B cell (primary cell): ENCODE measurements around the gene CPEB2. TPM values are rescaled to one million over a fixed set of nuclear protein-coding genes. Genes with fewer than 3 reads are reported as not detected.

Experiments used
- ATAC-seq: fragments of 200-7000 bp; cut with Tn5 transposase; one replicate; pipeline ENCODE4 v1.10.0; 2021; ENCODE audit warnings: low read depth, mild to moderate bottlenecking, moderate number of reproducible peaks, moderate library complexity
- CTCF ChIA-PET: fragments of 350-600 bp; sonication (Branson Sonifier 250); formaldehyde crosslinking; loops from one replicate; lab custom pipeline; 2021; ENCODE audit warnings: antibody characterized with exemption, inconsistent platforms; lab: Charles Lee
- POLR2A ChIA-PET: fragments of 350-600 bp; sonication (Branson Sonifier 250); formaldehyde crosslinking; loops from one replicate; lab custom pipeline; 2021; ENCODE audit warnings: antibody characterized with exemption; lab: Charles Lee
- DNase-seq: peaks from one replicate; pipeline ENCODE4 v3.0.0; 2013
- H2AFZ ChIP-seq: 2 replicates; pipeline ENCODE4 v1.6.1; 2012; ENCODE audit warnings: mild to moderate bottlenecking, low read depth, low read length; ENCODE audit not compliant: insufficient read depth, poor library complexity, severe bottlenecking
- H3K27ac ChIP-seq, 2 donors: 1 replicate in 1 of 2; 2 replicates in 1 of 2; pipeline ENCODE4 v1.5.1; 2012 to 2013; ENCODE audit warnings: low read length in 2 of 2, mild to moderate bottlenecking in 2 of 2, moderate library complexity in 1 of 2
- H3K27me3 ChIP-seq, 4 experiments: fragments of 200-600 bp in 1 of 4; sonication (generic) in 1 of 4; replicated peaks in 1 of 4; 1 replicate in 2 of 4; 2 replicates in 2 of 4; pipeline versions ENCODE4 v1.6.1 to v1.7.0; 2013 to 2016; ENCODE audit warnings: low read length in 3 of 4, mild to moderate bottlenecking in 2 of 4, mixed read lengths in 1 of 4, moderate library complexity in 1 of 4; ENCODE audit not compliant: insufficient read depth in 4 of 4, control insufficient read depth in 3 of 4; ENCODE audit errors: control extremely low read depth in 1 of 4
- H3K36me3 ChIP-seq, 2 experiments: replicated peaks in 1 of 2; 1 replicate in 1 of 2; 2 replicates in 1 of 2; pipeline versions ENCODE4 v1.6.1 to v1.7.1; 2013; ENCODE audit warnings: low read length in 1 of 2; ENCODE audit not compliant: insufficient read depth in 2 of 2, control insufficient read depth in 1 of 2; ENCODE audit errors: control extremely low read depth in 1 of 2, extremely low read depth in 1 of 2
- H3K4me1 ChIP-seq, 2 donors: fragments of 200-600 bp in 1 of 2; sonication (generic) in 1 of 2; 1 replicate in 1 of 2; 2 replicates in 1 of 2; pipeline versions ENCODE4 v1.5.1 to v1.6.1; 2013 to 2017; ENCODE audit warnings: low read length in 2 of 2; ENCODE audit not compliant: control insufficient read depth in 2 of 2, insufficient read depth in 2 of 2
- H3K4me2 ChIP-seq: replicated peaks from 2 replicates; pipeline ENCODE3; 2012; ENCODE audit warnings: mild to moderate bottlenecking, low read depth, low read length; ENCODE audit not compliant: poor library complexity, severe bottlenecking
- H3K4me3 ChIP-seq, 5 experiments: fragments of 200-600 bp in 1 of 5; sonication (generic) in 1 of 5; 1 replicate in 3 of 5; 2 replicates in 2 of 5; pipeline versions ENCODE4 v1.5.1 to v1.7.0; 2011 to 2016; ENCODE audit warnings: low read length in 4 of 5, mild to moderate bottlenecking in 4 of 5, low read depth in 2 of 5, control low read depth in 1 of 5, moderate library complexity in 1 of 5; ENCODE audit not compliant: insufficient read depth in 1 of 5; ENCODE audit errors: control extremely low read depth in 1 of 5, extremely low read depth in 1 of 5
- H3K79me2 ChIP-seq: fragments of 200-600 bp; sonication (generic); one replicate; pipeline ENCODE4 v1.6.0; 2016; ENCODE audit warnings: low read length; ENCODE audit not compliant: control insufficient read depth, insufficient read depth
- H3K9ac ChIP-seq: fragments of 200-600 bp; sonication (generic); 2 replicates; pipeline ENCODE4 v1.6.1; 2017; ENCODE audit warnings: mild to moderate bottlenecking, low read length, moderate library complexity
- H3K9me3 ChIP-seq, 3 donors: one replicate each; pipeline versions ENCODE4 v1.6.1 to v1.7.1; 2013; ENCODE audit warnings: low read length in 2 of 3; ENCODE audit not compliant: control insufficient read depth in 2 of 3, insufficient read depth in 1 of 3; ENCODE audit errors: control extremely low read depth in 1 of 3
- H4K20me1 ChIP-seq: 2 replicates; pipeline ENCODE4 v1.6.0; 2012; ENCODE audit warnings: mild to moderate bottlenecking, low read length; ENCODE audit not compliant: insufficient read depth, control insufficient read depth, poor library complexity, severe bottlenecking
- H3K27ac Mint-ChIP-seq: one replicate; pipeline ENCODE4 v1.8.0; 2021; ENCODE audit warnings: mixed read lengths
- H3K27me3 Mint-ChIP-seq: one replicate; pipeline ENCODE4 v1.8.0; 2021; ENCODE audit warnings: mixed read lengths
- H3K4me1 Mint-ChIP-seq: one replicate; pipeline ENCODE4 v1.8.0; 2021; ENCODE audit warnings: mixed read lengths
- H3K4me3 Mint-ChIP-seq: one replicate; pipeline ENCODE4 v1.8.0; 2021; ENCODE audit warnings: mixed read lengths
- H3K9me3 Mint-ChIP-seq: one replicate; pipeline ENCODE4 v1.8.0; 2022; ENCODE audit warnings: mixed read lengths; ENCODE audit not compliant: insufficient read depth
- CTCF ChIP-seq: fragments of 200-600 bp; IDR thresholded peaks from one replicate; pipeline ENCODE4 v1.8.0; 2022; ENCODE audit warnings: antibody characterized with exemption, mild to moderate bottlenecking
- EZH2 ChIP-seq: IDR thresholded peaks from 2 replicates; pipeline ENCODE4 v1.6.1; 2012; ENCODE audit warnings: borderline replicate concordance, low read depth, mild to moderate bottlenecking, moderate library complexity, low read length; ENCODE audit not compliant: insufficient read depth, poor library complexity, severe bottlenecking
- WGBS: methylation state at CpG from one replicate; pipeline ENCODE4 v1.1.5; 2013; ENCODE audit warnings: missing lambda C conversion rate; ENCODE audit not compliant: insufficient coverage; 5-methylcytosine and 5-hydroxymethylcytosine counted together
- intact Hi-C: fragments of 100-400 bp; cut with micrococcal nuclease; formaldehyde crosslinking; loops from one replicate; pipeline ENCODE4 v1.10.0; 2022
- polyA plus RNA-seq: library from polyadenylated mRNA; depleted of rRNA; stranded (reverse); fragments of >200 nt; gene quantifications from 2 replicates; pipeline ENCODE4 v1.2.3, GENCODE V29; 2012
- total RNA-seq, 2 donors: library from RNA; stranded (reverse); fragments of 120-200 nt in 1 of 2; gene quantifications; 1 replicate in 1 of 2; 2 replicates in 1 of 2; pipeline versions ENCODE4 v1.2.3 to v1.2.4, GENCODE V29; 2013 to 2022

Gene CPEB2
- total and polyA plus RNA-seq, 2 donors (not counting 1 experiment from before 2014, with no cell fraction given): 3.2 to 18.0 TPM

- Histone ChIP-seq H3K9me3 (peaks cover 0 to 1% (median 0%) of the 10 kb centered on the region in 3 donors), H3K79me2 (no peaks in the 10 kb centered on the region), H4K20me1 (no peaks in the 10 kb centered on the region), H3K4me1 (no peaks in the 10 kb centered on the region), H3K4me3 (no peak overlapping the region), H2AFZ (no peak overlapping the region), H3K9ac (no peak overlapping the region), H3K27ac (no peak overlapping the region), H3K27me3 (no peaks in the 10 kb centered on the region), H3K4me2 (no peak overlapping the region), H3K36me3 (no peaks in the 10 kb centered on the region)
- no peak for DNase-seq
- Mint-ChIP-seq H3K9me3 (no peaks in the 10 kb centered on the region), H3K4me1 (no peaks in the 10 kb centered on the region), H3K27ac (no peak overlapping the region), H3K4me3 (no peak overlapping the region), H3K27me3 (peaks cover 23% of the 10 kb centered on the region)
- WGBS: no CpG with 5 or more reads among the region's 1 CpG
- CTCF ChIA-PET: no interaction called here
- intact Hi-C loops: no loop called here
- POLR2A ChIA-PET: no interaction called here
- TF ChIP-seq CTCF: no peak
- TF ChIP-seq EZH2: no peak
- no peak for ATAC-seq
Observed at GRCh38 chr4:14990484-14990883, 11.8 kb upstream of the CPEB2 start.

GRCh38 chr4:14994242-14994641 lies 8.0 kb upstream of the CPEB2 start:
- H3K4me3 Mint-ChIP-seq: no peak overlapping the region
- Histone ChIP-seq H3K27me3 (no peaks in the 10 kb centered on the region), H4K20me1 (no peaks in the 10 kb centered on the region), H3K36me3 (no peaks in the 10 kb centered on the region), H3K27ac (no peak overlapping the region), H3K9me3 (peaks cover 0 to 2% (median 0%) of the 10 kb centered on the region in 3 donors), H2AFZ (no peak overlapping the region), H3K4me1 (no peaks in the 10 kb centered on the region), H3K79me2 (no peaks in the 10 kb centered on the region), H3K4me2 (no peak overlapping the region), H3K4me3 (no peak overlapping the region), H3K9ac (no peak overlapping the region)
- H3K9me3 Mint-ChIP-seq: no peaks in the 10 kb centered on the region
- intact Hi-C loops: no loop called here
- no peak overlapping the region for H3K27ac Mint-ChIP-seq
- H3K27me3 Mint-ChIP-seq: peaks cover 12% of the 10 kb centered on the region
- 87% methylated on average over 3 of the region's 3 CpGs for WGBS
- ChIA-PET CTCF (no interaction called here), POLR2A (no interaction called here)
- no peak for TF ChIP-seq CTCF
- TF ChIP-seq EZH2: no peak
- DNase-seq: no peak
- no peaks in the 10 kb centered on the region for H3K4me1 Mint-ChIP-seq
- ATAC-seq: no peak
